ENCODE measurements around the gene MPEG1. TPM values are rescaled to one million over a fixed set of nuclear protein-coding genes. Genes with fewer than 3 reads are reported as not detected.

MPEG1 gene
- total and polyA plus RNA-seq, 2 of the 4 experiments (the other 2 are of a cell fraction), result not detected

DNA sequence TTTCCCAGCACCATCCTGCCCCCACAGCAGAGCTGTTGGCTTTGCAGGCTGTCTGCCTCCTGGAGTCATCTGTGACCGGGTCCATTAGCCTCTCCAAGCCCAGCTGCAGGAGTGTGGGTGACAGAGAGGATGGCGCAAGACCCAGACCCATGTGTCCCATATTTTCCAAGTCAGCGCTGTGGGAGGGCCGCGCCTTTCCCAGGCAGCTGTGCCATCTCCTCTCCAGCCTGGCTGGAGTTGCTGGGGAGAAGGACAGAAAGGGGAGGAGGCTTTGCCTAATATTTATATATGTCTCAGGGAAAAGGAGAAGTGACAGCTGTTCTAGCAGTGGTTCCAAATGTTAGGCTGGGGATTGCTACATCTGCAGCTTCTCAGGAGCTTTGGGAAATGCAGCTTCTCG is 25.1 kb downstream of the MPEG1 start:
- Histone ChIP-seq H3K4me1 (ENCODE audit: control insufficient read depth, insufficient read depth, low read length) (peaks cover 18% of the 10 kb centered on the region), H3K79me1 (ENCODE audit: low read depth in 1 of 2, low read length in 2 of 2) (peaks cover 0 to 23% of the 10 kb centered on the region in 2 experiments; a peak in 2 of 4 replicates), H3K14ac (replicated peaks; ENCODE audit: low read depth, low read length) (no peak overlapping the region), H4K8ac (ENCODE audit: low read depth in 2 of 2, low read length in 2 of 2) (no peak overlapping the region), H3K9me3 (ENCODE audit: control insufficient read depth, insufficient read depth, low read length) (no peaks in the 10 kb centered on the region), H3K27me3 (ENCODE audit: control insufficient read depth, insufficient read depth, low read length) (no peaks in the 10 kb centered on the region), H3K36me3 (ENCODE audit: control insufficient read depth, insufficient read depth, low read length) (peaks cover 35% of the 10 kb centered on the region), H2AK5ac (ENCODE audit: low read depth, low read length) (no peak overlapping the region), H2BK15ac (ENCODE audit: low read depth, low read length) (no peak overlapping the region), H2BK5ac (ENCODE audit: low read depth, low read length, poor library complexity, severe bottlenecking) (no peak overlapping the region), H4K5ac (ENCODE audit: low read depth, low read length) (no peak overlapping the region), H3K56ac (ENCODE audit: extremely low read depth, insufficient read depth, low read length) (no peak overlapping the region), H2AK9ac (replicated peaks; ENCODE audit: low read depth, low read length, poor library complexity) (peak overlapping the region; percentile 59), H4K91ac (ENCODE audit: insufficient read depth, low read depth, low read length) (no peak overlapping the region), H2BK20ac (ENCODE audit: low read depth, low read length) (no peak overlapping the region), H3K4me2 (ENCODE audit: low read depth, low read length) (no peak overlapping the region; the same call in 1 of the 2 replicates), H2BK120ac (ENCODE audit: low read depth, low read length) (no peak overlapping the region), H3K9me1 (ENCODE audit: insufficient read depth, low read length) (peaks cover 17% of the 10 kb centered on the region), H4K20me1 (ENCODE audit: insufficient read depth, low read length) (0 out of 2 replicates have a peak, but pooled peaks cover 4% of the 10 kb centered on the region), H3K4me3 (ENCODE audit: insufficient read depth, low read depth, low read length) (no peak overlapping the region), H3K18ac (ENCODE audit: low read depth, low read length) (no peak overlapping the region), H2AFZ (replicated peaks; ENCODE audit: low read length, poor library complexity) (no peak overlapping the region), H3K23ac (ENCODE audit: low read depth, low read length) (no peak overlapping the region), H3K27ac (ENCODE audit: insufficient read depth, low read length) (peak overlapping the region; percentile 57; the same call in 1 of the 2 replicates), H3K9ac (ENCODE audit: low read depth, low read length) (no peak overlapping the region), H3K4ac (ENCODE audit: low read depth, low read length) (no peak overlapping the region)
- ChIA-PET POLR2A (ENCODE audit: unreplicated experiment) (no interaction called here), CTCF (interaction anchor here (1.3 to 3.3 kb wide), 4 partner anchors 16 to 27 kb away, joined by 3 to 25 read pairs (median 4); partner anchors contain the start of gene DTX4)
- TF ChIP-seq CEBPB (IDR thresholded peaks at IDR 0.05; ENCODE audit: low read depth, low read length) (peak; percentile 68), BHLHE40 (IDR thresholded peaks at IDR 0.05; ENCODE audit: low read depth, low read length) (no peak)
- ATAC-seq (ENCODE audit: low read depth) (peak; percentile 80), DNase-seq (peak; percentile 54)
- intact Hi-C loops (cut with micrococcal nuclease), result loop anchor here (2.0 kb wide), 1 partner anchor 15 kb away; the partner anchor contains the start of gene DTX4
- WGBS, 2 experiments (ENCODE audit: extremely low coverage in 2 of 2, insufficient read length in 1 of 2), result 19% methylated on average over 3 of the region's 6 CpGs; no CpG with 5 or more reads in 1 of the 2 experiments
- BruUV-seq (replicated peaks), result no TSS peak
- in situ Hi-C loops (cut with MboI; ENCODE audit: low sequenced_read_pairs), result no loop called here
- dilution Hi-C loops (cut with HindIII; ENCODE audit: low sequenced_read_pairs, unreplicated experiment), result no loop called here
